H1 (cell line): Measurements from ENCODE around the gene SPSB3. TPM values are rescaled to one million over a fixed set of nuclear protein-coding genes. Genes with fewer than 3 reads are reported as not detected.

Source experiments
- ASH2L ChIP-seq: fragments of 200-600, 300-600 bp; sonication (generic); IDR thresholded peaks from one replicate; pipeline ENCODE4 v1.7.1; 2017; ENCODE audit warnings: low read length
- CHD7 ChIP-seq: fragments of 300-600 bp; sonication (generic); IDR thresholded peaks from 2 replicates; pipeline ENCODE4 v1.7.1; 2012; ENCODE audit warnings: low read length, moderate library complexity, mild to moderate bottlenecking, inconsistent platforms; ENCODE audit not compliant: insufficient replicate concordance
- EP300 ChIP-seq, 2 experiments: IDR thresholded peaks; 1 replicate in 1 of 2; 2 replicates in 1 of 2; pipeline ENCODE4 v1.6.1; 2011 to 2012; ENCODE audit warnings: low read depth in 2 of 2, low read length in 2 of 2, mild to moderate bottlenecking in 2 of 2, borderline replicate concordance in 1 of 2, inconsistent platforms in 1 of 2, moderate library complexity in 1 of 2
- RAD21 ChIP-seq, 2 experiments: IDR thresholded peaks in 1 of 2; conservative IDR thresholded peaks in 1 of 2; 2 replicates each; pipeline ENCODE4 v1.6.1; 2011; ENCODE audit warnings: low read depth in 2 of 2, low read length in 2 of 2, improper control_type of control experiment in 1 of 2, inconsistent platforms in 1 of 2, mild to moderate bottlenecking in 1 of 2, moderate library complexity in 1 of 2
- polyA plus RNA-seq, 7 experiments: library from polyadenylated mRNA; depleted of rRNA in 3 of 7; stranded (reverse) in 5 of 7; unstranded in 2 of 7; fragments of >200 nt in 5 of 7; fragments of 200-250 nt in 2 of 7; gene quantifications; 1 replicate in 5 of 7; 2 replicates in 1 of 7; 4 replicates in 1 of 7; pipeline versions ENCODE4 v1.2.1 to v1.2.3, GENCODE V29; 2011 to 2013; ENCODE audit warnings: missing spikeins in 2 of 7, mixed read lengths in 2 of 7
- total RNA-seq: library from RNA; stranded (reverse); fragmentation: NEBNext Ultra II Directional; extraction: Animal tissue kit (Norgen Biotek cat#: 25700); gene quantifications from 2 replicates; pipeline ENCODE4 v1.2.1, GENCODE V29; 2021
- TF ChIP-seq, protein P1 (sequence below): IDR thresholded peaks from 2 replicates; pipeline ENCODE4 v1.6.1; 2011; ENCODE audit warnings: low read length, improper control_type of control experiment
- TF ChIP-seq, protein P2 (sequence below): IDR thresholded peaks from 2 replicates; pipeline ENCODE4 v1.6.1; 2012; ENCODE audit warnings: inconsistent platforms
- TF ChIP-seq, protein P3 (sequence below): IDR thresholded peaks from 2 replicates; pipeline ENCODE4 v1.6.1; 2011; ENCODE audit warnings: low read depth, mild to moderate bottlenecking, low read length; ENCODE audit not compliant: insufficient read depth

SPSB3 gene
- total and polyA plus RNA-seq, 2 of the 8 experiments (the other 6 are each of a cell fraction or from before 2014, with no cell fraction given), result 22.5 to 37.8 TPM

DNA sequence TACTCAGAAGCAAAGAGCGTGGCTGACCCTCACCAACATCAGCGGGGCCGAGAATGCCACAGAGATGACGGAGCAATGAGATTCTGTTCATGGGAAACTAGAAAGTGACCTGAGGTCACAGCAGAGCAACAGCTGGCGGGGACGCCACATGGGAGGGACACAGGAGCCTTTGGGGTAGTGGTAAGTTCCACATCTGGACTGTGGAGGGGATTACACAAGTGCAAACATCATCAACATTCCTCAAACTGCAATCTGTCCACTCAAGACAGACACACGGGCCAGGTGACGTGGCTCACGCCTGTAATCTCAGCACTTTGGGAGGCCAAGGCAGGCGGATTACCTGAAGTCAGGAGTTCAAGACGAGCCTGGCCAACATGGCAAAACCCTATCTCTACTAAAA is 33.1 kb upstream of the SPSB3 start (continued):
- TF ChIP-seq CHD7 (no peak), EP300 (IDR thresholded peaks at IDR 0.05; ENCODE audit: borderline replicate concordance in 1 of 2, low read depth in 2 of 2, low read length in 2 of 2) (no peak), RAD21 (IDR thresholded peaks at IDR 0.05 in 1 of 2, conservative IDR thresholded peaks at IDR 0.05 in 1 of 2; ENCODE audit: low read depth in 2 of 2, low read length in 2 of 2) (no peak), ASH2L (no peak)
- TF ChIP-seq, protein P1, sequence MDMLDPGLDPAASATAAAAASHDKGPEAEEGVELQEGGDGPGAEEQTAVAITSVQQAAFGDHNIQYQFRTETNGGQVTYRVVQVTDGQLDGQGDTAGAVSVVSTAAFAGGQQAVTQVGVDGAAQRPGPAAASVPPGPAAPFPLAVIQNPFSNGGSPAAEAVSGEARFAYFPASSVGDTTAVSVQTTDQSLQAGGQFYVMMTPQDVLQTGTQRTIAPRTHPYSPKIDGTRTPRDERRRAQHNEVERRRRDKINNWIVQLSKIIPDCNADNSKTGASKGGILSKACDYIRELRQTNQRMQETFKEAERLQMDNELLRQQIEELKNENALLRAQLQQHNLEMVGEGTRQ, result no peak
- TF ChIP-seq, protein P2, sequence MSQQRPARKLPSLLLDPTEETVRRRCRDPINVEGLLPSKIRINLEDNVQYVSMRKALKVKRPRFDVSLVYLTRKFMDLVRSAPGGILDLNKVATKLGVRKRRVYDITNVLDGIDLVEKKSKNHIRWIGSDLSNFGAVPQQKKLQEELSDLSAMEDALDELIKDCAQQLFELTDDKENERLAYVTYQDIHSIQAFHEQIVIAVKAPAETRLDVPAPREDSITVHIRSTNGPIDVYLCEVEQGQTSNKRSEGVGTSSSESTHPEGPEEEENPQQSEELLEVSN, result no peak
- TF ChIP-seq, protein P3, sequence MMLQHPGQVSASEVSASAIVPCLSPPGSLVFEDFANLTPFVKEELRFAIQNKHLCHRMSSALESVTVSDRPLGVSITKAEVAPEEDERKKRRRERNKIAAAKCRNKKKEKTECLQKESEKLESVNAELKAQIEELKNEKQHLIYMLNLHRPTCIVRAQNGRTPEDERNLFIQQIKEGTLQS, result no peak
